RPMI7951 (cell line): ENCODE results near the gene PLOD1. TPM values are rescaled to one million over a fixed set of nuclear protein-coding genes. Genes with fewer than 3 reads are reported as not detected.
"Not testable (repeated sequence)": the region's sequence is repeated elsewhere in the genome, so short reads cannot be mapped to it uniquely, and the experiment has no call there.

Experiments
- DNase-seq: peaks from one replicate; pipeline ENCODE4 v3.0.0-alpha.2; 2012; ENCODE audit warnings: low read depth
- total RNA-seq: library from RNA; depleted of rRNA; stranded (reverse); fragments of >200 nt; shearing (Covaris generic); gene quantifications from 2 replicates; pipeline ENCODE4 v1.2.3, GENCODE V29; 2014

Gene PLOD1
- total RNA-seq, 1 experiment from 2014 or later: 395 TPM

- DNase-seq: no peak
Measured at GRCh38 chr1:12005488-12006166, 71.1 kb downstream of the PLOD1 start.

DNA sequence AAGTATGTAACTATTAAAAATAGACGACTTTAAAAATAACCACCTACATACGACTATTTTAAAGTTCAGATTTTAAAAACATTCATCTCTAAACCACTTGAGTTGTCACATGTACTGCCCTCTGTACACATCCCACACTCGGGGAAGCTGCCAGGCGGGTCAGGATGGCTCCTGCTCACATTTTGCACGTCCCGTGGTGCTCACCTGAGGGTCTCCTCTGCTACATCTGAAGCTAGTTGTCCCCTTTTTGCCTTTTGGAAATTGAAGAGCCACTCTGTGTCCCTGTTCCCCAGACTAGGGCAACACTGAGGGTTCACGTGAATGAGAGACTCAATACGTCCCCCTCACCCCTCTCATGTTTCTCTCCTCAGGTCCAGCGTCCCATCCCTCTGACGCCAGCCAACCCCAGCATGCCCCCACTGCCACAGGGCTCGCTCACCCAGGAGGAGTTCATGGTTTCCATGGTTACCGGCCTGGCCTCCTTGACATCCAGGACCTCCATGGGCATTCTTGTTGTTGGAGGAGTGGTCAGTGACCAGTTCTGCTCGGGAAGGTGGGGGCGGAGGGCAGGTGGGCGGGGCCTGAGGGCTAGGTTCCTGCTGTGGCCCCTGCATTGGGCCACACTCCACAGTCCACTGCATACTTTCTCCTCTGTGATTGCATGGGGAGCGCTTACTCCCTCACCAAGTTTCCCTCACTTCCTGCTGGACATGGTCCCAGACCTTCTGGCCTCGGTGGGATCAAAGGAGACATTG lies 71.8 kb downstream of the PLOD1 start:
- DNase-seq: no peak

GRCh38 chr1:12007204-12007603 lies 72.7 kb downstream of the PLOD1 start:
- DNase-seq: no peak

- DNase-seq: not testable (repeated sequence)
Measured at GRCh38 chr1:12008355-12008754, 73.8 kb downstream of the PLOD1 start.

GRCh38 chr1:12009318-12009947 lies 74.9 kb downstream of the PLOD1 start:
- no peak for DNase-seq

DNA sequence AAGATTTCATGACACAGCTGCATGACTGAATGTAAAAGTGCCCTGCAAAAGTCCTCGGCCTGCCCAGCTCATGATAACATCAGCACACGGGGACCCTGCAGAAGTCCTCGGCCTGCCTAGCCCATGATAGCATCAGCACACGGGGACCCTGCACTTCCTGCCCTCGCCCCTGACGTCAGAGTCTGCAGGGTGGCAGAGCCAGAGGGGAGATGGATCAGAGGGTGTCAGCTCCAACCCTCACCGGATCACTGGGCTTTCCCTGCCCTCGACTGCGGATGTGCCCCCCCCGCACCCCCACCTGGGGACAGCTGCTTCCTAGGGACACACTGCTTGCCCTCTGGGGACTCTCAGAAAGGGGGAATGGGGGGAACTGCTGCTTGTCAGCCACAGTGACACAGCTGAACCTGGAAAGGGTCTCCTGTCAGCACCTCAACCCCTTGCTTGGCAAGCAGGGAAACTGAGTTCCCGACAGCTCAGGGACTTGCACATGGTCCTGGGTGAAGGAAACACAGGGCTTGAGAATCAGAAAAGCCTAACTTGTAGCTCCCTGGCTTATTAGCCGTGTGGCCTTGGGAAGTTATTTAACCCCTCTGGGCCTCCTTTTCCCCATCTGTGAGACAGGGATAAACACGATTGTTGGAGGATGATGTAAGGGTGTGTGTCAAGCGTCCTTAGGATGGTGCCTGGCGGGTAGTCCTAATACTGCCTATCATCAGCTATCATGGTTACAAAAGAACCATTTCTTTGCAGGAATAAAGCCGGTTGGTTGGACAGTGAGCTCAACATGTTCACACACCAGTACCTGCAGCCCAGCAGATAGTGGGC lies 76.4 kb downstream of the PLOD1 start:
- no peak for DNase-seq

- no peak for DNase-seq
Measured at GRCh38 chr1:12011998-12012397, 77.5 kb downstream of the PLOD1 start.

- no peak for DNase-seq
Measured at GRCh38 chr1:12012560-12013316, 78.2 kb downstream of the PLOD1 start.

DNA sequence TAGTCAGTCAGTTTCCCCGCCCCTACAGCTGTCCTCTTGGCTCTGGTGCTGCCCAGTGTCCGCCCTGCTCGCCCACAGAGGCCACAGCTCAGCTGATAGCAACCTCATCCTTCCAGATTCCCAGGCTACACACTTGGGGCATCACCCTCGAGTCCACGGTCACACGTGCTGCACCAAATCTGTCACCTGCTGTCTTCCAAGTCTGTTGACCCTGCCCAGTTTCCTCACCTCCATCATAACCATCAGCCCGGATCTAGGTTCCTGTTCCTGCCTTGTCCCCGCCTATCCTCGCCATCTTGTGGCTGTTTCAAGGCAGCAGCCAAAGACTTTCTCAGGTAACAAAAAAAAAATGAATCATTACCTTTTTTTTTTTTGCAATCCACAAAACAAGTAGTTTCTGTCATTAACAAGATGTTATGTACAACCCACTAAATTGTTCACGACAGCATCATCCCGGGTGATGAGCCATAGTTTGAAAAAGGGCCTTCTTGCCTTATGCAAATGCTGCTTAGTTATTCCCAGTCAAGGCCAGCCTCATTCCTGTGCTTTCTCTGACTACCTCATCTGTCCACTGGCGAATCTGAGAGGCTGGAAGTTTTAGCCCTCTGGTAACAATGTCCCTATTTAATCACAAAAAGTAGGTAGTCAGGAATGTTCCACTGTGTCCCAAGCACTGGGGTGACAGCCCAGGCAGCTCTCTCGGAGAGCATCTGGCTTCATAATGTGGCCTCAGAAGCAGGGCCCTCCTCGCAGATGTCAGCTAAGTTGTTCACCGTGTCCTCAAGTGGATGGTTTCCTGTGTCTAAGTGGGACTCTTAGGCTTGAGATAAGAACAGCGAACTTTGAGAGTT lies 79.8 kb downstream of the PLOD1 start:
- DNase-seq: peak; percentile 11

DNA sequence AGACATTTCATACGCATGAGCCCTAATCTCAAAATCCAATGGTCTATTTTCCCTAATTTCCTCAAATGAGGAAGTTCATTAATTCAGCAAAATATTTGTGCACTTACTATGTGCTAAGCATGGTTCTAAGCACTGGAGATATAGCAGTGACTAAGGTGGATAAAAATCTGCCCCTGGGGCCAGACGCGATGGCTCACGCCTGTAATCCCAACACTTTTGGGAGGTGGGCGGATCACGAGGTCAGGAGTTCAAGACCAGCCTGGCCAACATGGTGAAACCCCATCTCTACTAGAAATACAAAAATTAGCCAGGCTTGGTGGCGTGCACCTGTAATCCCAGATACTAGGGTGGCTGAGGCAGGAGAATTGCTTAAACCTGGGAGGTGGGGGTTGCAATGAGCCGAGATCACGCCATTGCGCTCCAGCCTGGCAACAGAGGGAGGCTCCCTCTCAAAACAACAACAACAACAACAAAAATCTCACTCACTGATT lies 80.5 kb downstream of the PLOD1 start:
- DNase-seq: peak; percentile 43

GRCh38 chr1:12015499-12015898 lies 81.0 kb downstream of the PLOD1 start:
- DNase-seq: no peak

GRCh38 chr1:12016182-12016581 lies 81.7 kb downstream of the PLOD1 start:
- no peak for DNase-seq

- DNase-seq: no peak
Measured at GRCh38 chr1:12019858-12020509, 85.5 kb downstream of the PLOD1 start.

DNA sequence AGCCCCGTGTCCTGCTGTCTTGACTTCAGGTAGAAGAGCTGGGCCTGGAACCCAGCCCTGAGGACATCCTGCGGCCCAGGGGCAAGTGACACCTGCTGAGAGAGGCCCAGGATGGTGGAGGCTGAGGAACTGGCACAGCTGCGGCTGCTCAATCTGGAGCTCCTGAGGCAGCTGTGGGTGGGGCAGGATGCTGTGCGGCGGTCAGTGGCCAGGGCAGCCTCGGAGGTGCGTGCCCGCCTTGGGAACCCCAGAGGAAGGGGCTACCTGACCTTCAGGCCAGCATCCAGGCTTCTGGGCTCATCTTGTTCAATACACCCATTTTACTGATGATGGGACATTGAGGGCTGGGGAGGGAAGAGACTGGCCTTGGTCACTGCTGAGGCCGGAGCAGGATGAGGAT lies 87.1 kb downstream of the PLOD1 start:
- DNase-seq: no peak

DNA sequence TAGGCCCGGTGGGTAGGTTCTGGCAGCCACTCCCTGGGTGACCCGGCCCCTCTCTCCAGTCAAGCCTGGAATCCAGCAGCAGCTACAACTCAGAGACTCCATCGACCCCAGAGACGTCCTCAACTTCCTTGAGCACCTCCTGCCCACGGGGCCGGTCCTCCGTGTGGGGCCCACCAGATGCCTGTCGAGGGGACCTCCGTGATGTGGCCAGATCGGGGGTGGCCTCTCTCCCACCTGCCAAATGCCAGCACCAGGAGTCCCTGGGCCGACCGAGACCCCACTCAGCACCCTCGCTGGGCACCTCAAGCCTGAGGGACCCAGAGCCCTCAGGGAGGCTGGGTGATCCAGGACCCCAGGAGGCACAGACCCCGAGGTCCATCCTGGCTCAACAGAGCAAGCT lies 87.5 kb downstream of the PLOD1 start:
- DNase-seq: no peak
